ENCODE measurements around the gene CELSR1. TPM values are rescaled to one million over a fixed set of nuclear protein-coding genes. Genes with fewer than 3 reads are reported as not detected.

Gene CELSR1
- total RNA-seq, 2 experiments from 2014 or later = 3.7 to 5.2 TPM

DNA sequence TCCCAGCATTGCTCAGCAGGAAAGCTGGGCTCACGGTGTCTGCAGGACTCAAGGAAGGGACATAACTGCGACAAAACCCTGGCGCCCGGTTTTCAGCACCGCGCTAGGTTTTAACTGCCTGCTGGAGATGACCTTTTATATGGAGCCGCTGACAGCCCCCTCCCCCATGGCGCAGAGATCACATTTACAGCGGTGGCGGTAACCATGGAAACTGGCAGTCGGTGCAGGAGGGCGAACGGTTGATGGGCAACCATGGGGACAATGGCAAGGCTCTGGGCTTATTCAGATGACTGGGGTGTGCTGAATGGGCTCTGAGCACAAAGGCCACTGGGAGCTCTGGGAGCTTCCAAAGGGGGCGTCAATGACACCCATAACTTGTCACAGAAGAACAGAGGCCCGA is 37.2 kb downstream of the CELSR1 start:
- H3K4me2 ChIP-seq (ENCODE audit: low read length) = no peak overlapping the region
- no peaks in the 10 kb centered on the region for H3K36me3 ChIP-seq (ENCODE audit: insufficient read depth, low read length)
- no peaks in the 10 kb centered on the region for H3K9me2 ChIP-seq (ENCODE audit: insufficient read depth, low read length)
- CTCF ChIA-PET (ENCODE audit: unreplicated experiment) = no interaction called here
- H3K27ac ChIP-seq (ENCODE audit: low read depth, low read length, poor library complexity, severe bottlenecking) = no peak overlapping the region
- intact Hi-C loops (cut with micrococcal nuclease; ENCODE audit: unreplicated experiment) = no loop called here
- TF ChIP-seq, protein P1, sequence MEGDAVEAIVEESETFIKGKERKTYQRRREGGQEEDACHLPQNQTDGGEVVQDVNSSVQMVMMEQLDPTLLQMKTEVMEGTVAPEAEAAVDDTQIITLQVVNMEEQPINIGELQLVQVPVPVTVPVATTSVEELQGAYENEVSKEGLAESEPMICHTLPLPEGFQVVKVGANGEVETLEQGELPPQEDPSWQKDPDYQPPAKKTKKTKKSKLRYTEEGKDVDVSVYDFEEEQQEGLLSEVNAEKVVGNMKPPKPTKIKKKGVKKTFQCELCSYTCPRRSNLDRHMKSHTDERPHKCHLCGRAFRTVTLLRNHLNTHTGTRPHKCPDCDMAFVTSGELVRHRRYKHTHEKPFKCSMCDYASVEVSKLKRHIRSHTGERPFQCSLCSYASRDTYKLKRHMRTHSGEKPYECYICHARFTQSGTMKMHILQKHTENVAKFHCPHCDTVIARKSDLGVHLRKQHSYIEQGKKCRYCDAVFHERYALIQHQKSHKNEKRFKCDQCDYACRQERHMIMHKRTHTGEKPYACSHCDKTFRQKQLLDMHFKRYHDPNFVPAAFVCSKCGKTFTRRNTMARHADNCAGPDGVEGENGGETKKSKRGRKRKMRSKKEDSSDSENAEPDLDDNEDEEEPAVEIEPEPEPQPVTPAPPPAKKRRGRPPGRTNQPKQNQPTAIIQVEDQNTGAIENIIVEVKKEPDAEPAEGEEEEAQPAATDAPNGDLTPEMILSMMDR (conservative IDR thresholded peaks at IDR 0.05; ENCODE audit: low read length) = no peak
- TF ChIP-seq EZH2phosphoT487 (IDR thresholded peaks at IDR 0.05; ENCODE audit: borderline replicate concordance, low read depth, low read length) = no peak
- no peak for DNase-seq (ENCODE audit: low spot score)
- no peaks in the 10 kb centered on the region for H3K4me1 ChIP-seq (ENCODE audit: insufficient read depth, low read length, poor library complexity, severe bottlenecking)
- H3K4me3 ChIP-seq (ENCODE audit: low read depth, low read length, poor library complexity, severe bottlenecking) = no peak overlapping the region
- H4K20me1 ChIP-seq (ENCODE audit: insufficient read depth, low read length) = no peaks in the 10 kb centered on the region
- POLR2A ChIA-PET = no interaction called here
- no peak overlapping the region for H2AFZ ChIP-seq (ENCODE audit: low read length)
- no peaks in the 10 kb centered on the region for H3K9me3 ChIP-seq (ENCODE audit: low read length)
- no TSS peak for BruUV-seq (replicated peaks)
- H3K79me2 ChIP-seq (ENCODE audit: insufficient read depth, low read depth, low read length) = no peaks in the 10 kb centered on the region

DNA sequence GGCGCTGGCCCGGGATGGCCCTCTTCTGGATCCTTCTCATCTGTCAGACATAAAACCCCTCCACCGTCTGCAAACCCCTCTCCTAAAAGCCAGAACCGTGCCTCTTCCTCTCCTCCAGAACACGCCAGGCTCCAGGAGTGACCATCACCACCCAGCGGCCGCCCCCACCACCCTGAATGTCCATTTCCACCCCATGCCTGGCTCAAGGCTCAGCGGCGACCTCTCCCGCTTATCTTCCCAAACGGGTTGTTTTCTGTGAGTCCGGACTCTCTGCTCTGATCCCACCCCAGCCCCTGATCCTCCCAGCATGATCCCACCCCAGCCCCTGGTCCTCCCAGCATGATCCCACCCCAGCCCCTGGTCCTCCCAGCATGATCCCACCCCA is 37.6 kb downstream of the CELSR1 start:
- no peaks in the 10 kb centered on the region for H4K20me1 ChIP-seq (ENCODE audit: insufficient read depth, low read length)
- H3K9me2 ChIP-seq (ENCODE audit: insufficient read depth, low read length) = no peaks in the 10 kb centered on the region
- DNase-seq (ENCODE audit: low spot score) = no peak
- H2AFZ ChIP-seq (ENCODE audit: low read length) = no peak overlapping the region
- H3K9me3 ChIP-seq (ENCODE audit: low read length) = no peaks in the 10 kb centered on the region
- ChIA-PET POLR2A (no interaction called here), CTCF (ENCODE audit: unreplicated experiment) (no interaction called here)
- H3K4me2 ChIP-seq (ENCODE audit: low read length) = no peak overlapping the region
- intact Hi-C loops (cut with micrococcal nuclease; ENCODE audit: unreplicated experiment) = no loop called here
- TF ChIP-seq, protein P1 (conservative IDR thresholded peaks at IDR 0.05; ENCODE audit: low read length) = no peak
- TF ChIP-seq EZH2phosphoT487 (IDR thresholded peaks at IDR 0.05; ENCODE audit: borderline replicate concordance, low read depth, low read length) = no peak
- no TSS peak for BruUV-seq (replicated peaks)
- no peaks in the 10 kb centered on the region for H3K4me1 ChIP-seq (ENCODE audit: insufficient read depth, low read length, poor library complexity, severe bottlenecking)
- no peak overlapping the region for H3K4me3 ChIP-seq (ENCODE audit: low read depth, low read length, poor library complexity, severe bottlenecking)
- no peaks in the 10 kb centered on the region for H3K79me2 ChIP-seq (ENCODE audit: insufficient read depth, low read depth, low read length)
- no peak overlapping the region for H3K27ac ChIP-seq (ENCODE audit: low read depth, low read length, poor library complexity, severe bottlenecking)
- no peaks in the 10 kb centered on the region for H3K36me3 ChIP-seq (ENCODE audit: insufficient read depth, low read length)

DNA sequence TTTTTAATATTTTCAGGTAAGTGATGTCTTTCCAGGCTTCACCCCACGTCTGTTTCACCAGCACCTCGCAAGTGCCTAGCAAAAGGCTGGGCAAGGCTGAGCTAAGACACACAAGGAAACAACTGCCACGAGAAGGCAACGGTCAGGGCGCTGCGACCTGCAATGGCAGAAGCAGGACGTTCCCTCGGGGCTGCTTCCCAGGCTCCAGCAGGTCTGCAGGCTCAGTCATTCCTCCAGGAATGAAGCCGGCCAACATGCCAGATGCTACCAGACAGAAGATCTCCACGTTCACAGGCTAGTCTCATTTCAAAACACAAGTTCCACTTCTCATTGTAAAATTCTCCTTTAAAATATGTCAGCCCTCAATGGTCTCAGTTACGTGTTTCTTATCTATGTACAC is 45.5 kb downstream of the CELSR1 start:
- ChIA-PET CTCF (ENCODE audit: unreplicated experiment) (no interaction called here), POLR2A (no interaction called here)
- Histone ChIP-seq H3K27ac (ENCODE audit: low read depth, low read length, poor library complexity, severe bottlenecking) (no peak overlapping the region), H4K20me1 (ENCODE audit: insufficient read depth, low read length) (no peaks in the 10 kb centered on the region), H3K4me1 (ENCODE audit: insufficient read depth, low read length, poor library complexity, severe bottlenecking) (no peaks in the 10 kb centered on the region), H3K4me3 (ENCODE audit: low read depth, low read length, poor library complexity, severe bottlenecking) (no peak overlapping the region), H2AFZ (ENCODE audit: low read length) (no peak overlapping the region), H3K4me2 (ENCODE audit: low read length) (no peak overlapping the region), H3K79me2 (ENCODE audit: insufficient read depth, low read depth, low read length) (no peaks in the 10 kb centered on the region), H3K9me2 (ENCODE audit: insufficient read depth, low read length) (no peaks in the 10 kb centered on the region), H3K36me3 (ENCODE audit: insufficient read depth, low read length) (no peaks in the 10 kb centered on the region), H3K9me3 (ENCODE audit: low read length) (no peaks in the 10 kb centered on the region)
- intact Hi-C loops (cut with micrococcal nuclease; ENCODE audit: unreplicated experiment) = no loop called here
- TF ChIP-seq EZH2phosphoT487 (IDR thresholded peaks at IDR 0.05; ENCODE audit: borderline replicate concordance, low read depth, low read length) = no peak
- TF ChIP-seq, protein P1 (conservative IDR thresholded peaks at IDR 0.05; ENCODE audit: low read length) = no peak
- BruUV-seq (replicated peaks) = no TSS peak
- no peak for DNase-seq (ENCODE audit: low spot score)

Measured in OCI-LY7 (cell line).